GM23338 (cell line): Measurements from ENCODE around the gene NPSR1. TPM values are rescaled to one million over a fixed set of nuclear protein-coding genes. Genes with fewer than 3 reads are reported as not detected.

Experiments used
- ATAC-seq: fragments of 200-7000 bp; cut with Tn5 transposase; 3 replicates; pipeline ENCODE4 v1.9.1; 2020
- DNase-seq: peaks from one replicate; pipeline ENCODE4 v3.0.0-alpha.2; 2015; ENCODE audit warnings: low spot score
- H2AFZ ChIP-seq: fragments of 200-600 bp; sonication (generic); 2 replicates; pipeline ENCODE4 v1.8.0; 2016; ENCODE audit warnings: antibody characterized with exemption, mild to moderate bottlenecking, moderate library complexity
- H3F3A ChIP-seq: fragments of 200-600 bp; sonication (generic); replicated peaks from 2 replicates; pipeline ENCODE4 v1.8.0; 2017; ENCODE audit warnings: antibody characterized with exemption, mixed run types, low read depth
- H3K27ac ChIP-seq: fragments of 200-600 bp; sonication (generic); 2 replicates; pipeline ENCODE4 v1.6.1; 2016; ENCODE audit warnings: low read depth
- H3K27me3 ChIP-seq: fragments of 200-600 bp; sonication (generic); 2 replicates; pipeline ENCODE4 v1.8.0; 2016; ENCODE audit warnings: mild to moderate bottlenecking, mixed run types, moderate library complexity; ENCODE audit not compliant: insufficient read depth
- H3K36me3 ChIP-seq: fragments of 200-600 bp; sonication (generic); 2 replicates; pipeline ENCODE4 v1.8.0; 2016; ENCODE audit warnings: mild to moderate bottlenecking; ENCODE audit not compliant: insufficient read depth
- H3K4me1 ChIP-seq: fragments of 200-600 bp; sonication (generic); 2 replicates; pipeline ENCODE4 v1.8.0; 2016; ENCODE audit warnings: mild to moderate bottlenecking, moderate library complexity; ENCODE audit not compliant: insufficient read depth
- H3K4me2 ChIP-seq: fragments of 200-600 bp; sonication (generic); 2 replicates; pipeline ENCODE4 v1.7.1; 2017; ENCODE audit warnings: mixed run types
- H3K4me3 ChIP-seq: fragments of 200-600 bp; sonication (generic); 2 replicates; pipeline ENCODE4 v1.6.1; 2016; ENCODE audit warnings: mixed run types
- H3K79me2 ChIP-seq: fragments of 200-600 bp; sonication (generic); replicated peaks from 2 replicates; pipeline ENCODE4 v1.8.0; 2017; ENCODE audit warnings: mild to moderate bottlenecking; ENCODE audit not compliant: insufficient read depth
- H3K9me2 ChIP-seq: fragments of 200-600 bp; sonication (generic); 2 replicates; pipeline ENCODE4 v1.8.0; 2017; ENCODE audit not compliant: insufficient read depth
- H4K20me1 ChIP-seq: fragments of 200-600 bp; sonication (generic); replicated peaks from 2 replicates; pipeline ENCODE4 v1.8.0; 2017; ENCODE audit warnings: mild to moderate bottlenecking; ENCODE audit not compliant: insufficient read depth
- H3K27ac Mint-ChIP-seq: 2 replicates; pipeline ENCODE4 v1.8.0; 2020; ENCODE audit warnings: inconsistent platforms, mild to moderate bottlenecking, moderate library complexity, mixed read lengths
- H3K27me3 Mint-ChIP-seq: 3 replicates; pipeline ENCODE4 v1.8.0; 2022; ENCODE audit warnings: low read depth, mild to moderate bottlenecking, moderate library complexity, mixed read lengths, inconsistent platforms; ENCODE audit not compliant: insufficient read depth, poor library complexity
- H3K36me3 Mint-ChIP-seq: 3 replicates; pipeline ENCODE4 v1.8.0; 2021; ENCODE audit warnings: low read depth, mild to moderate bottlenecking, inconsistent platforms, moderate library complexity, mixed read lengths
- H3K4me1 Mint-ChIP-seq: 3 replicates; pipeline ENCODE4 v1.8.0; 2020; ENCODE audit warnings: mild to moderate bottlenecking, inconsistent platforms, mixed read lengths
- H3K4me3 Mint-ChIP-seq: 3 replicates; pipeline ENCODE4 v1.8.0; 2021; ENCODE audit warnings: moderate library complexity, mild to moderate bottlenecking, inconsistent platforms, mixed read lengths
- H3K9me3 Mint-ChIP-seq: 3 replicates; pipeline ENCODE4 v1.8.0; 2020; ENCODE audit warnings: moderate library complexity, mild to moderate bottlenecking, inconsistent platforms, mixed read lengths
- CREB1 ChIP-seq: fragments of 250-450 bp; sonication (Bioruptor Pico); IDR thresholded peaks from 2 replicates; pipeline ENCODE4 v1.5.0; 2020; ENCODE audit warnings: low read depth, mild to moderate bottlenecking, moderate library complexity
- EZH2 ChIP-seq: fragments of 200-600 bp; sonication (generic); IDR thresholded peaks from one replicate; pipeline ENCODE4 v1.8.0; 2017; ENCODE audit warnings: antibody characterized with exemption, mild to moderate bottlenecking, low read depth; ENCODE audit not compliant: unreplicated experiment
- EZH2phosphoT487 ChIP-seq: fragments of 200-600 bp; sonication (generic); IDR thresholded peaks from one replicate; pipeline ENCODE4 v1.8.1; 2018; ENCODE audit warnings: antibody characterized with exemption; ENCODE audit not compliant: unreplicated experiment
- NANOG ChIP-seq: IDR thresholded peaks from 2 replicates; pipeline ENCODE4 v1.6.1; 2016; ENCODE audit warnings: antibody characterized with exemption, borderline replicate concordance
- POLR2AphosphoS5 ChIP-seq: IDR thresholded peaks from 2 replicates; pipeline ENCODE4 v1.6.1; 2016; ENCODE audit warnings: antibody characterized with exemption, low read depth
- STAT1 ChIP-seq: IDR thresholded peaks from one replicate; pipeline ENCODE4 v1.6.1; 2016; ENCODE audit warnings: antibody characterized with exemption; ENCODE audit not compliant: unreplicated experiment
- ZNF114 ChIP-seq: fragments of 250-450 bp; sonication (Bioruptor Pico); IDR thresholded peaks from 2 replicates; pipeline ENCODE4 v1.5.0; 2020; ENCODE audit warnings: mild to moderate bottlenecking, moderate library complexity
- ZNF331 ChIP-seq: fragments of 250-450 bp; sonication (Bioruptor Pico); IDR thresholded peaks from 2 replicates; pipeline ENCODE4 v1.5.0; 2020; ENCODE audit warnings: low read depth, mild to moderate bottlenecking, moderate library complexity
- polyA plus RNA-seq: library from polyadenylated mRNA; unstranded; fragments of >200 nt; fragmentation: Nextera tagmentation; extraction: Ambion mirVana; gene quantifications from 2 replicates; pipeline ENCODE4 v1.2.1, GENCODE V29; 2016
- total RNA-seq: library from RNA; depleted of rRNA; stranded (reverse); fragments of >200 nt; shearing (Covaris generic); gene quantifications from 2 replicates; pipeline ENCODE4 v1.2.3, GENCODE V29; 2014
- TF ChIP-seq, protein P1 (sequence below), 2 experiments: fragments of 200-600 bp in 1 of 2; sonication (generic) in 1 of 2; conservative IDR thresholded peaks; 2 replicates each; pipeline versions ENCODE4 v1.5.1 to v1.6.1; 2016 to 2017; ENCODE audit warnings: antibody characterized with exemption in 2 of 2, low read depth in 2 of 2, mild to moderate bottlenecking in 2 of 2, moderate library complexity in 1 of 2
- TF ChIP-seq, protein P2 (sequence below): IDR thresholded peaks from 2 replicates; pipeline ENCODE4 v1.6.1; 2016; ENCODE audit warnings: antibody characterized with exemption
- TF ChIP-seq, protein P3 (sequence below): fragments of 250-450 bp; sonication (Bioruptor Pico); IDR thresholded peaks from 2 replicates; pipeline ENCODE4 v1.5.0; 2020; ENCODE audit warnings: mild to moderate bottlenecking, moderate library complexity

NPSR1 gene
- total and polyA plus RNA-seq, 2 experiments from 2014 or later: not detected

DNA sequence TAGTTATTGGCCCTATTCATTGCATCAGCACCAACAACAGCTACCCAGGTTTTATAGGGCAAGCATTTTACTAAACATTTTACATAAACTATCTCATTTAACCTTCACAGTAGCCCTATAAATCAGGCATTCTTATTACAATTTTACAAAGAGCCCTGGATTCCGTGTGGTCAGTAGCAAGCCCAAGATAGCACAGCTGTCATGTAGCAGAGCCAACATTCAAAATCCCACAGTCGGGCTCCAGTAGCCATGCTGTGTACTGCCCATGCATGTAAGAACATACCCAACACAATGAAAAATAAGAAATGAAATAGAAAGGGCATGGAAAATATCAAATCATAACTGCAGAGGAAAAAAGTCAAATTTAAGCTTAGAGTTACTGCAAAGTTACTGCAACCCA, 102.3 kb downstream of the NPSR1 start (continued):
- TF ChIP-seq POLR2AphosphoS5 (no peak), CREB1 (no peak), ZNF331 (CRISPR knock-in tag) (no peak), NANOG (no peak)

DNA sequence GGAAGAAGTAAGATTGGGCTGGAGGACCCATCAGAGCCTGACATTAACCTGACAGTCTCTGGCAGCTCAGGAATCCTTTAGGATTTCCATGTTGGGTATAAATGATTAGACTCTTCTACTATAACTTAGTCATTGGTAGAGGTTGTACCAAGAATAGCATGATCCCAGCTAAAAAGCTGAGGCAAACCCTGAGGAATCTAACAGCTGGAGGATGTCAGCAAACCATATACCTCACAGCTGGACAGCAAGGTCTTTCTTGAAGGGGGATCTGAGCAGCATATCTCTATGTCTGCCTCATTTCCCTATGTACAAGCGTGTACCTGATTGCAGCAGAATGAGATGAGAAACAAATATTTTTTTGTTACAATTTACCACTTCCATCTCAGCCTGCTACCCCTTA, 103.2 kb downstream of the NPSR1 start:
- no peak for TF ChIP-seq ZNF114 (CRISPR knock-in tag)
- Histone ChIP-seq H3K79me2 (no peaks in the 10 kb centered on the region), H3K9me2 (no peaks in the 10 kb centered on the region), H3K27me3 (no peaks in the 10 kb centered on the region), H3K36me3 (no peaks in the 10 kb centered on the region), H3K4me1 (no peaks in the 10 kb centered on the region), H3K4me3 (no peak overlapping the region), H3K4me2 (no peak overlapping the region), H3K27ac (no peak overlapping the region), H2AFZ (no peak overlapping the region), H4K20me1 (no peaks in the 10 kb centered on the region), H3F3A (no peaks in the 10 kb centered on the region)
- ATAC-seq (no peak), DNase-seq (no peak)
- H3K4me3 Mint-ChIP-seq: no peak overlapping the region
- H3K27me3 Mint-ChIP-seq: no peaks in the 10 kb centered on the region
- H3K9me3 Mint-ChIP-seq: no peaks in the 10 kb centered on the region
- no peak overlapping the region for H3K27ac Mint-ChIP-seq
- no peaks in the 10 kb centered on the region; the same call in 2 of the 3 replicates for H3K4me1 Mint-ChIP-seq
- H3K36me3 Mint-ChIP-seq: no peaks in the 10 kb centered on the region

DNA sequence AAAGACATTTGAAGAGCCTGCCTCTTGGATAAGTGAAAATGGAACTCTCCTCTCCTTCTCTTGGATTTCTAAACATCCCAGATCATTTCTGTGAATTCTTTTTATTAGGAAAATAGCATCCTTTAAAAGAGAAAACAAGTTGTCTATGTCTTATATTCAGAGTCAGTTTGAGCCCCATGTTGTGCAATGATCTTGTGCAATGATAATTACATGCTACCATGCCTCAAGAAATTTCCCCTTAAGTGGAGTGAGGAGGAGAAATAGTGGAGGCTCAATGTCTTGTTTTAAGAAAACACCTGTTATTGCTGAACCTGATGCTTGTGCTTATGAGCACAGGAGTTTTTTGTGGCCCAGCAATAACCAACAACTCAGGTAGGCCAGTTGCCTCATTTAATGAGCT, 103.6 kb downstream of the NPSR1 start:
- Histone ChIP-seq H2AFZ (no peak overlapping the region), H3F3A (no peaks in the 10 kb centered on the region), H3K9me2 (no peaks in the 10 kb centered on the region), H4K20me1 (no peaks in the 10 kb centered on the region), H3K4me3 (no peak overlapping the region), H3K36me3 (no peaks in the 10 kb centered on the region), H3K27me3 (no peaks in the 10 kb centered on the region), H3K4me1 (no peaks in the 10 kb centered on the region), H3K27ac (no peak overlapping the region), H3K79me2 (no peaks in the 10 kb centered on the region), H3K4me2 (no peak overlapping the region)
- no peaks in the 10 kb centered on the region for H3K27me3 Mint-ChIP-seq
- no peak for DNase-seq
- H3K27ac Mint-ChIP-seq: no peak overlapping the region
- H3K4me1 Mint-ChIP-seq: no peaks in the 10 kb centered on the region
- no peaks in the 10 kb centered on the region for H3K36me3 Mint-ChIP-seq
- no peaks in the 10 kb centered on the region for H3K9me3 Mint-ChIP-seq
- H3K4me3 Mint-ChIP-seq: no peak overlapping the region
- no peak for ATAC-seq
- no peak for TF ChIP-seq EZH2phosphoT487
- TF ChIP-seq POLR2AphosphoS5: no peak
- TF ChIP-seq, protein P1, sequence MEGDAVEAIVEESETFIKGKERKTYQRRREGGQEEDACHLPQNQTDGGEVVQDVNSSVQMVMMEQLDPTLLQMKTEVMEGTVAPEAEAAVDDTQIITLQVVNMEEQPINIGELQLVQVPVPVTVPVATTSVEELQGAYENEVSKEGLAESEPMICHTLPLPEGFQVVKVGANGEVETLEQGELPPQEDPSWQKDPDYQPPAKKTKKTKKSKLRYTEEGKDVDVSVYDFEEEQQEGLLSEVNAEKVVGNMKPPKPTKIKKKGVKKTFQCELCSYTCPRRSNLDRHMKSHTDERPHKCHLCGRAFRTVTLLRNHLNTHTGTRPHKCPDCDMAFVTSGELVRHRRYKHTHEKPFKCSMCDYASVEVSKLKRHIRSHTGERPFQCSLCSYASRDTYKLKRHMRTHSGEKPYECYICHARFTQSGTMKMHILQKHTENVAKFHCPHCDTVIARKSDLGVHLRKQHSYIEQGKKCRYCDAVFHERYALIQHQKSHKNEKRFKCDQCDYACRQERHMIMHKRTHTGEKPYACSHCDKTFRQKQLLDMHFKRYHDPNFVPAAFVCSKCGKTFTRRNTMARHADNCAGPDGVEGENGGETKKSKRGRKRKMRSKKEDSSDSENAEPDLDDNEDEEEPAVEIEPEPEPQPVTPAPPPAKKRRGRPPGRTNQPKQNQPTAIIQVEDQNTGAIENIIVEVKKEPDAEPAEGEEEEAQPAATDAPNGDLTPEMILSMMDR (conservative IDR thresholded peaks at IDR 0.05; ENCODE audit: low read depth in 2 of 2): no peak
- TF ChIP-seq, protein P2, sequence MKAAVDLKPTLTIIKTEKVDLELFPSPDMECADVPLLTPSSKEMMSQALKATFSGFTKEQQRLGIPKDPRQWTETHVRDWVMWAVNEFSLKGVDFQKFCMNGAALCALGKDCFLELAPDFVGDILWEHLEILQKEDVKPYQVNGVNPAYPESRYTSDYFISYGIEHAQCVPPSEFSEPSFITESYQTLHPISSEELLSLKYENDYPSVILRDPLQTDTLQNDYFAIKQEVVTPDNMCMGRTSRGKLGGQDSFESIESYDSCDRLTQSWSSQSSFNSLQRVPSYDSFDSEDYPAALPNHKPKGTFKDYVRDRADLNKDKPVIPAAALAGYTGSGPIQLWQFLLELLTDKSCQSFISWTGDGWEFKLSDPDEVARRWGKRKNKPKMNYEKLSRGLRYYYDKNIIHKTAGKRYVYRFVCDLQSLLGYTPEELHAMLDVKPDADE: no peak
- TF ChIP-seq STAT1: no peak
- TF ChIP-seq, protein P3, sequence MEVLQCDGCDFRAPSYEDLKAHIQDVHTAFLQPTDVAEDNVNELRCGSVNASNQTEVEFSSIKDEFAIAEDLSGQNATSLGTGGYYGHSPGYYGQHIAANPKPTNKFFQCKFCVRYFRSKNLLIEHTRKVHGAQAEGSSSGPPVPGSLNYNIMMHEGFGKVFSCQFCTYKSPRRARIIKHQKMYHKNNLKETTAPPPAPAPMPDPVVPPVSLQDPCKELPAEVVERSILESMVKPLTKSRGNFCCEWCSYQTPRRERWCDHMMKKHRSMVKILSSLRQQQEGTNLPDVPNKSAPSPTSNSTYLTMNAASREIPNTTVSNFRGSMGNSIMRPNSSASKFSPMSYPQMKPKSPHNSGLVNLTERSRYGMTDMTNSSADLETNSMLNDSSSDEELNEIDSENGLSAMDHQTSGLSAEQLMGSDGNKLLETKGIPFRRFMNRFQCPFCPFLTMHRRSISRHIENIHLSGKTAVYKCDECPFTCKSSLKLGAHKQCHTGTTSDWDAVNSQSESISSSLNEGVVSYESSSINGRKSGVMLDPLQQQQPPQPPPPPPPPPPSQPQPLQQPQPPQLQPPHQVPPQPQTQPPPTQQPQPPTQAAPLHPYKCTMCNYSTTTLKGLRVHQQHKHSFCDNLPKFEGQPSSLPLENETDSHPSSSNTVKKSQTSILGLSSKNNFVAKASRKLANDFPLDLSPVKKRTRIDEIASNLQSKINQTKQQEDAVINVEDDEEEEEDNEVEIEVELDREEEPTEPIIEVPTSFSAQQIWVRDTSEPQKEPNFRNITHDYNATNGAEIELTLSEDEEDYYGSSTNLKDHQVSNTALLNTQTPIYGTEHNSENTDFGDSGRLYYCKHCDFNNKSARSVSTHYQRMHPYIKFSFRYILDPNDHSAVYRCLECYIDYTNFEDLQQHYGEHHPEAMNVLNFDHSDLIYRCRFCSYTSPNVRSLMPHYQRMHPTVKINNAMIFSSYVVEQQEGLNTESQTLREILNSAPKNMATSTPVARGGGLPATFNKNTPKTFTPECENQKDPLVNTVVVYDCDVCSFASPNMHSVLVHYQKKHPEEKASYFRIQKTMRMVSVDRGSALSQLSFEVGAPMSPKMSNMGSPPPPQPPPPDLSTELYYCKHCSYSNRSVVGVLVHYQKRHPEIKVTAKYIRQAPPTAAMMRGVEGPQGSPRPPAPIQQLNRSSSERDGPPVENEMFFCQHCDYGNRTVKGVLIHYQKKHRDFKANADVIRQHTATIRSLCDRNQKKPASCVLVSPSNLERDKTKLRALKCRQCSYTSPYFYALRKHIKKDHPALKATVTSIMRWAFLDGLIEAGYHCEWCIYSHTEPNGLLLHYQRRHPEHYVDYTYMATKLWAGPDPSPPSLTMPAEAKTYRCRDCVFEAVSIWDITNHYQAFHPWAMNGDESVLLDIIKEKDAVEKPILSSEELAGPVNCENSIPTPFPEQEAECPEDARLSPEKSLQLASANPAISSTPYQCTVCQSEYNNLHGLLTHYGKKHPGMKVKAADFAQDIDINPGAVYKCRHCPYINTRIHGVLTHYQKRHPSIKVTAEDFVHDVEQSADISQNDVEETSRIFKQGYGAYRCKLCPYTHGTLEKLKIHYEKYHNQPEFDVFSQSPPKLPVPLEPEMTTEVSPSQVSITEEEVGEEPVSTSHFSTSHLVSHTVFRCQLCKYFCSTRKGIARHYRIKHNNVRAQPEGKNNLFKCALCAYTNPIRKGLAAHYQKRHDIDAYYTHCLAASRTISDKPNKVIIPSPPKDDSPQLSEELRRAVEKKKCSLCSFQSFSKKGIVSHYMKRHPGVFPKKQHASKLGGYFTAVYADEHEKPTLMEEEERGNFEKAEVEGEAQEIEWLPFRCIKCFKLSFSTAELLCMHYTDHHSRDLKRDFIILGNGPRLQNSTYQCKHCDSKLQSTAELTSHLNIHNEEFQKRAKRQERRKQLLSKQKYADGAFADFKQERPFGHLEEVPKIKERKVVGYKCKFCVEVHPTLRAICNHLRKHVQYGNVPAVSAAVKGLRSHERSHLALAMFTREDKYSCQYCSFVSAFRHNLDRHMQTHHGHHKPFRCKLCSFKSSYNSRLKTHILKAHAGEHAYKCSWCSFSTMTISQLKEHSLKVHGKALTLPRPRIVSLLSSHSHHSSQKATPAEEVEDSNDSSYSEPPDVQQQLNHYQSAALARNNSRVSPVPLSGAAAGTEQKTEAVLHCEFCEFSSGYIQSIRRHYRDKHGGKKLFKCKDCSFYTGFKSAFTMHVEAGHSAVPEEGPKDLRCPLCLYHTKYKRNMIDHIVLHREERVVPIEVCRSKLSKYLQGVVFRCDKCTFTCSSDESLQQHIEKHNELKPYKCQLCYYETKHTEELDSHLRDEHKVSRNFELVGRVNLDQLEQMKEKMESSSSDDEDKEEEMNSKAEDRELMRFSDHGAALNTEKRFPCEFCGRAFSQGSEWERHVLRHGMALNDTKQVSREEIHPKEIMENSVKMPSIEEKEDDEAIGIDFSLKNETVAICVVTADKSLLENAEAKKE (CRISPR knock-in tag): no peak
- TF ChIP-seq ZNF331 (CRISPR knock-in tag): no peak
- TF ChIP-seq NANOG: no peak
- no peak for TF ChIP-seq EZH2
- no peak for TF ChIP-seq ZNF114 (CRISPR knock-in tag)
